Adrenal gland (tissue), 12 donors: Measurements from ENCODE around the gene SYCP3. TPM values are rescaled to one million over a fixed set of nuclear protein-coding genes. Genes with fewer than 3 reads are reported as not detected.

ENCODE experiments used
- DNase-seq, 7 donors: peaks; one replicate each; pipeline ENCODE4 v3.0.0-alpha.2; 2019 to 2020
- H3K27ac ChIP-seq, 5 donors: fragments of 200-600 bp; sonication (generic) in 4 of 5; 1 replicate in 3 of 5; 2 replicates in 2 of 5; pipeline versions ENCODE4 v1.5.1 to v1.8.0; 2016 to 2020; ENCODE audit warnings: mild to moderate bottlenecking in 1 of 5
- H3K27me3 ChIP-seq: fragments of 200-600 bp; 2 replicates; pipeline ENCODE4 v1.8.0; 2021
- H3K36me3 ChIP-seq, 2 donors: fragments of 200-600 bp; replicated peaks in 1 of 2; 1 replicate in 1 of 2; 2 replicates in 1 of 2; pipeline versions ENCODE4 v1.5.1 to v1.8.0; 2018 to 2022
- H3K4me1 ChIP-seq, 2 donors: fragments of 200-600 bp; replicated peaks in 1 of 2; 1 replicate in 1 of 2; 2 replicates in 1 of 2; pipeline versions ENCODE4 v1.5.1 to v1.8.0; 2018 to 2021
- H3K4me3 ChIP-seq, 4 donors: fragments of 200-600 bp; sonication (generic) in 3 of 4; one replicate each; pipeline ENCODE4 v1.5.1; 2016 to 2018
- H3K9me3 ChIP-seq, 3 donors: fragments of 200-600 bp; sonication (generic) in 1 of 3; replicated peaks in 1 of 3; 1 replicate in 2 of 3; 2 replicates in 1 of 3; pipeline versions ENCODE4 v1.5.1 to v1.8.0; 2016 to 2021
- CTCF ChIP-seq, 6 experiments: fragments of 450-650 bp in 4 of 6; fragments of 200-600 bp in 2 of 6; sonication (generic) in 1 of 6; IDR thresholded peaks; 1 replicate in 5 of 6; 2 replicates in 1 of 6; pipeline versions ENCODE4 v1.5.1 to v1.8.0; 2016 to 2021; ENCODE audit warnings: antibody characterized with exemption in 6 of 6, mild to moderate bottlenecking in 2 of 6, moderate library complexity in 1 of 6
- POLR2A ChIP-seq, 2 donors: fragments of 450-650 bp; IDR thresholded peaks; one replicate each; pipeline ENCODE4 v1.6.1; 2017; ENCODE audit warnings: antibody characterized with exemption in 2 of 2, mild to moderate bottlenecking in 2 of 2, moderate library complexity in 1 of 2
- WGBS, 4 donors: extraction: QIAGEN DNeasy Blood & Tissue Kit in 2 of 4; methylation state at CpG; one replicate each; pipeline versions ENCODE4 v1.1.5 to v1.1.7; 2013 to 2017; 5-methylcytosine and 5-hydroxymethylcytosine counted together
- intact Hi-C, 2 donors: fragments of 100-400 bp; cut with DNase I; formaldehyde crosslinking; loops; one replicate each; pipeline versions ENCODE4 v1.14.1 to v1.15.0; 2022 to 2023
- polyA plus RNA-seq, 3 donors: library from polyadenylated mRNA; stranded (reverse); fragments of 200-250 nt in 2 of 3; fragments of 350-450 nt in 1 of 3; fragmentation: Illumina TruSeq in 1 of 3; extraction: RNeasy Lipid Tissue Mini Kit (QIAGEN cat#74804) in 1 of 3; gene quantifications; one replicate each; pipeline ENCODE4 v1.2.3, GENCODE V29; 2013 to 2014
- total RNA-seq, 9 donors: library from RNA; depleted of rRNA in 4 of 9; stranded (reverse); fragments of >200 nt in 4 of 9; fragments of 120-200 nt in 1 of 9; fragmentation: NEBNext Ultra II Directional in 1 of 9; extraction: Animal tissue kit (Norgen Biotek cat#: 25700) in 1 of 9; gene quantifications; one replicate each; pipeline versions ENCODE4 v1.1.0 to v1.2.4, GENCODE V29; 2013 to 2023
- donor health status: healthy with polysubstance abuse.
- donor health status: Bipolar disorder and iron deficiency.
- donor health status: DM: yes; HTN: yes; CAD: no.
- donor health status: DM: no; HTN: no; CAD: no.
- donor health status: DM: no; HTN: no; CAD: no.
- donor health status: DM: yes; HTN: yes; CAD: no.

Gene SYCP3
- total and polyA plus RNA-seq, 12 donors = 0.11 to 0.37 (median 0.18) TPM; not detected in 8

- intact Hi-C loops = no loop called here
- WGBS, 4 donors = 92 to 100% (median 96%) methylated on average over 1 of the region's 1 CpG
- Histone ChIP-seq H3K36me3 (peaks cover 0 to 45% of the 10 kb centered on the region in 2 donors), H3K9me3 (no peaks in the 10 kb centered on the region), H3K27ac (no peak overlapping the region), H3K27me3 (no peaks in the 10 kb centered on the region), H3K4me3 (no peak overlapping the region), H3K4me1 (no peaks in the 10 kb centered on the region)
- TF ChIP-seq CTCF (IDR thresholded peaks at IDR 0.05) (no peak), POLR2A (IDR thresholded peaks at IDR 0.05) (no peak)
- no peak for DNase-seq
Measured at GRCh38 chr12:101746196-101746595, 6.9 kb upstream of the SYCP3 start.

- DNase-seq = no peak
- H3K4me1 ChIP-seq = no peaks in the 10 kb centered on the region
- peaks cover 0 to 45% of the 10 kb centered on the region in 2 donors for H3K36me3 ChIP-seq
- WGBS, 4 donors = 88 to 91% (median 89%) methylated on average over 3 of the region's 3 CpGs
- TF ChIP-seq CTCF (IDR thresholded peaks at IDR 0.05) (no peak), POLR2A (IDR thresholded peaks at IDR 0.05) (no peak)
- H3K27me3 ChIP-seq = no peaks in the 10 kb centered on the region
- intact Hi-C loops = no loop called here
- no peak overlapping the region for H3K27ac ChIP-seq
- no peak overlapping the region for H3K4me3 ChIP-seq
- H3K9me3 ChIP-seq = no peaks in the 10 kb centered on the region
Measured at GRCh38 chr12:101745481-101745880, 6.2 kb upstream of the SYCP3 start.

GRCh38 chr12:101743724-101744472 lies 4.6 kb upstream of the SYCP3 start:
- DNase-seq = peak in 1 of 7 donors; percentile 36
- Histone ChIP-seq H3K9me3 (no peaks in the 10 kb centered on the region), H3K27ac (peak overlapping the region in 2 of 5 donors; percentile 13 to 23), H3K27me3 (no peaks in the 10 kb centered on the region), H3K36me3 (peaks cover 0 to 46% of the 10 kb centered on the region in 2 donors), H3K4me1 (no peaks in the 10 kb centered on the region), H3K4me3 (no peak overlapping the region)
- no peak for TF ChIP-seq POLR2A (IDR thresholded peaks at IDR 0.05)
- TF ChIP-seq CTCF (IDR thresholded peaks at IDR 0.05) = peak in 1 of 6 experiments; percentile 13
- WGBS, 4 donors = 69 to 77% (median 76%) methylated on average over 10 of the region's 10 CpGs
- intact Hi-C loops = no loop called here

- Histone ChIP-seq H3K4me3 (no peak overlapping the region), H3K27me3 (no peaks in the 10 kb centered on the region), H3K27ac (peak overlapping the region in 1 of 5 donors; percentile 13), H3K4me1 (no peaks in the 10 kb centered on the region), H3K9me3 (no peaks in the 10 kb centered on the region), H3K36me3 (peaks cover 0 to 45% of the 10 kb centered on the region in 2 donors)
- TF ChIP-seq CTCF (IDR thresholded peaks at IDR 0.05) (no peak), POLR2A (IDR thresholded peaks at IDR 0.05) (no peak)
- intact Hi-C loops = no loop called here
- WGBS, 4 donors = 88 to 92% (median 91%) methylated on average over 1 of the region's 1 CpG
- DNase-seq = no peak
Measured at GRCh38 chr12:101743242-101743641, 4.0 kb upstream of the SYCP3 start.
